Peyer's patch (tissue), 4 donors: Measurements from ENCODE around the gene SHC2. TPM values are rescaled to one million over a fixed set of nuclear protein-coding genes. Genes with fewer than 3 reads are reported as not detected.

Experiments used
- DNase-seq, 3 donors: peaks; one replicate each; pipeline ENCODE4 v3.0.0-alpha.2; 2017 to 2019
- H3K27ac ChIP-seq, 4 donors: fragments of 200-600 bp; sonication (generic); one replicate each; pipeline ENCODE4 v1.5.1; 2016 to 2019
- H3K27me3 ChIP-seq, 2 donors: fragments of 200-600 bp; sonication (generic); one replicate each; pipeline ENCODE4 v1.5.1; 2019
- H3K36me3 ChIP-seq, 3 donors: fragments of 200-600 bp; sonication (generic); one replicate each; pipeline ENCODE4 v1.5.1; 2016 to 2019
- H3K4me1 ChIP-seq, 4 donors: fragments of 200-600 bp; sonication (generic); one replicate each; pipeline ENCODE4 v1.5.1; 2016 to 2019
- H3K4me3 ChIP-seq, 4 donors: fragments of 200-600 bp; sonication (generic); 1 replicate in 3 of 4; 2 replicates in 1 of 4; pipeline ENCODE4 v1.5.1; 2016 to 2019; ENCODE audit warnings: mild to moderate bottlenecking in 1 of 4
- H3K9me3 ChIP-seq, 4 donors: fragments of 200-600 bp; sonication (generic); one replicate each; pipeline ENCODE4 v1.5.1; 2016 to 2019; ENCODE audit warnings: mild to moderate bottlenecking in 1 of 4
- POLR2A ChIP-seq, 2 donors: fragments of 450-650 bp; IDR thresholded peaks; one replicate each; pipeline ENCODE4 v1.5.1; 2017; ENCODE audit warnings: antibody characterized with exemption in 2 of 2, mild to moderate bottlenecking in 2 of 2, moderate library complexity in 2 of 2
- total RNA-seq, 4 donors: library from RNA; depleted of rRNA; stranded (reverse); fragments of >200 nt; gene quantifications; one replicate each; pipeline ENCODE4 v1.1.0, GENCODE V29; 2016
- TF ChIP-seq, protein P1 (sequence below), 6 experiments: fragments of 450-650 bp in 4 of 6; fragments of 200-600 bp in 2 of 6; sonication (generic) in 1 of 6; IDR thresholded peaks; one replicate each; pipeline ENCODE4 v1.5.1; 2017 to 2019; ENCODE audit warnings: antibody characterized with exemption in 6 of 6, mild to moderate bottlenecking in 3 of 6, moderate library complexity in 1 of 6

The SHC2 gene
- total RNA-seq, 4 donors from 2014 or later = 9.5 to 33.0 (median 18.3) TPM

DNA sequence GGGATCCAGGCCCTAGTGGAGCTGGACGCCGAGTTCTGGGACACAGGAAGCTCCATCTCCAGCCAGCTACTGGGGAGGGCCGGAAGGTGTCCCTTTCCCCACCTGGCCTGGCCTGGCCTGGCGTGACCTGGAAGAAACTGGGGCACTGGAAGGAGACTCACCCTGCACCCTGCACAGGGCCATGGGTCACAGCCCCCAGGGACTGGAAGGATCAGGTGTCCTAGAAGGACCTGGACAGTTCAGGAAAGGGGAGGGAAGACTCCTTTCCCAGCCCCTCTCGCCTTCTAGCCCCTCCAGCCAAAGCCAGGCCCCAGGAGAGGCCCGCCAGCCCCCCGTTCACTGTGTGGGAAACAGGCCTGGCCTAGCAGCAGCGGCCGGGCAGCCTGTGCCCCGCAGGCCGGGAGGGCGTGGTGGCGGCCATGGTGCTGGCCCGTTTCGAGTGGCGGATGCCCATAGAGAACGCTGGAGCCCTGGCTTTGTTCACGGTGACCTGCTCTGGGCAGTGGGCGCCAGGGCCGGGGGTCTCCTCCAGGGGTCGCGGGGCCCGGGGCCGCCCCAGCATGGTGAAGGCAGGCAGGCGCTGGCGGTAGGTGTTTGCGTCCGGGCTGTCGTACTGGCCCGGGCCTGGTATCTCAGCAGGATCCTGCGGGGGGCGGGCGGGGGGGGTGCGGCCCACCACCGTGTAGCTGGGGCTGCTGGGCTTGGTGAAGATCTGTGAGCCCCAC is 2.8 kb upstream of the SHC2 start:
- no peak for DNase-seq
- TF ChIP-seq, protein P1, sequence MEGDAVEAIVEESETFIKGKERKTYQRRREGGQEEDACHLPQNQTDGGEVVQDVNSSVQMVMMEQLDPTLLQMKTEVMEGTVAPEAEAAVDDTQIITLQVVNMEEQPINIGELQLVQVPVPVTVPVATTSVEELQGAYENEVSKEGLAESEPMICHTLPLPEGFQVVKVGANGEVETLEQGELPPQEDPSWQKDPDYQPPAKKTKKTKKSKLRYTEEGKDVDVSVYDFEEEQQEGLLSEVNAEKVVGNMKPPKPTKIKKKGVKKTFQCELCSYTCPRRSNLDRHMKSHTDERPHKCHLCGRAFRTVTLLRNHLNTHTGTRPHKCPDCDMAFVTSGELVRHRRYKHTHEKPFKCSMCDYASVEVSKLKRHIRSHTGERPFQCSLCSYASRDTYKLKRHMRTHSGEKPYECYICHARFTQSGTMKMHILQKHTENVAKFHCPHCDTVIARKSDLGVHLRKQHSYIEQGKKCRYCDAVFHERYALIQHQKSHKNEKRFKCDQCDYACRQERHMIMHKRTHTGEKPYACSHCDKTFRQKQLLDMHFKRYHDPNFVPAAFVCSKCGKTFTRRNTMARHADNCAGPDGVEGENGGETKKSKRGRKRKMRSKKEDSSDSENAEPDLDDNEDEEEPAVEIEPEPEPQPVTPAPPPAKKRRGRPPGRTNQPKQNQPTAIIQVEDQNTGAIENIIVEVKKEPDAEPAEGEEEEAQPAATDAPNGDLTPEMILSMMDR (IDR thresholded peaks at IDR 0.05) = no peak
- TF ChIP-seq POLR2A (IDR thresholded peaks at IDR 0.05) = no peak
- Histone ChIP-seq H3K27me3 (peaks cover 0 to 6% of the 10 kb centered on the region in 2 donors), H3K27ac (no peak overlapping the region), H3K36me3 (no peaks in the 10 kb centered on the region), H3K4me1 (peaks cover 3 to 14% (median 11%) of the 10 kb centered on the region in 4 donors), H3K4me3 (no peak overlapping the region), H3K9me3 (no peaks in the 10 kb centered on the region)

DNA sequence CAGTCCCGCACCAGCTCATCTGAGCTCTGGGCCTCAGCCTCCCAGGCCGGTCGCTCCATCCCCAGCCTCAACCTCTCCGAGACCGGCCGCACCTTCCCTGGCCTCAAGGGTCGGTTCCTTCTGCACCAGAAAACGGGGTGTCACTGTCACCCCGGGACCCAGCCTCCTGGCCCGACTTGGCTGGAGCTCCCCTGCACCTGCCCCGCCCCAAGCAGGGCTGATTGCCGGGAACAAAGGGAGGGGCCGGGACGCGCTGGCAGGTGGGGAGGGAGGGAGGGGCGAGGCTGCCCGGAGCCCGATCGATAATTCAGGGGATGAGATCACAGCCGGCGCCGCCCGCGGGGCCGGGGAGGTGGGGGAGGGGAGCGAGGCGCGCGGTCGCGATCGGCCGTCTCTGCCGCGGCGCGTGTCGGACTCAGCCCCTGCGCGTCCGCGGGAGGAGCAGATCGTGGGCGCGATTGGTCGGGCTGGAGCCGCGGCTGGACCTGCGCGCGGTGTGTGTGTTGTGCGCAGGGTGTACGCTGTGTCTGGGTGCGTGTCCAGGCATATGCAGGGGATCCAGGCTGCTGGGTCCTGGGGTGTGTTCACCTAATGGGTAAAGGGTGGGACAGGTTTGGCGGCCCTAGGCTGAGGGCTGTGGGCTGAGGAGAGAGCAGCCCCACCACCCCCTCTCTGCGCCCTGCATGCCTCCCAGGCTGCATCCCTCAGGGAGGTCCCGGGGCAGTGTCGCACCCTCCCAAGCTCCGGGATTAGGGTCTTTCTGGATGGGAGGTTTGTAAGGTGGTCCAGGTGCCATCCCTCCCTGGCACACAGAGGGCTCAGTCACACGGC is 1.1 kb upstream of the SHC2 start:
- peak in 1 of 2 donors; percentile 57 for TF ChIP-seq POLR2A (IDR thresholded peaks at IDR 0.05)
- TF ChIP-seq, protein P1 (IDR thresholded peaks at IDR 0.05) = no peak
- Histone ChIP-seq H3K36me3 (no peaks in the 10 kb centered on the region), H3K4me1 (peaks cover 3 to 14% (median 11%) of the 10 kb centered on the region in 4 donors), H3K27me3 (peaks cover 0 to 6% of the 10 kb centered on the region in 2 donors), H3K4me3 (peak overlapping the region in 3 of 4 donors; percentile 41 to 79 (median 41)), H3K9me3 (no peaks in the 10 kb centered on the region), H3K27ac (peak overlapping the region in 1 of 4 donors; percentile 81)
- peak in 2 of 3 donors; percentile 71 to 80 for DNase-seq

DNA sequence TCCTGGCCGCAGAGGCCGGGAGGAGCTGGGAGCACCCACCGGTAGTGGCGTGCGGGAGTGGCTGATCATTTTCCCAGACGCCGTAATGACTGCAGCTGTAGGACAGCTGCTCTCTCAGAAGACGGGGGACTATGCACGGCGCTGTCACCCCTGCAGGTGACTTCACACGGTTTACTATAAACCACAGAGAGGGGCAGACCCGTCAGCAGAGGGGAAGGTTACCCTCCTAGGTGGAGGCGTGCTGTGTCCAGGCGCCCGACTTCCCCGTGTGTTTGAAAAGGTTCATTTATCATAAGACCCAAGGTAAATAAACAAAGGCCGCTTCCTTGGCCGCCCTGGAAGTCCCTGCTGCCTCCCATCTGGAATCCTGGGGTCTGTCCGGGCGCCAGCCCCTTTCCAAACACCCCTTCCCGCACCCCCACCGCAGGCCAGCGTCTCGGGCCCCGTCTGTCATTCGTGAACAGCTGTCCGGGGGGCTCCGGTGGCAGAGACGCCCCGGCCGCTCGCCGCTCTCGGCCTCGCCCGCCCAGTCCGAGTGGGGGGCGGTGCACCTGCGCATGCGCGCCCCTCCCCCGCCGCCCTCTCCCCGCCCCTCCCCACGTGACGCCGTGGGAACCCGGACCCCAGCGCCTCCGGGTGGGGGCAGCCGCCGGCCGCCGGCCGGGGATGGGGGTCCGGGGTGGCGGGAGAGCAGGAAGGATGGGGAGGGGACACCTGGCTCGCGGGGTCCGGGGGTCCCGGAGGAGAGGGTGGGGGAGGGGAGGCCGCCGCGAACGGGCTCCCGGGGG is 915 bp downstream of the SHC2 start:
- H3K27me3 ChIP-seq = peaks cover 0 to 6% of the 10 kb centered on the region in 2 donors
- peak; percentile 35 to 37 for TF ChIP-seq POLR2A (IDR thresholded peaks at IDR 0.05)
- TF ChIP-seq, protein P1 (IDR thresholded peaks at IDR 0.05) = peak in 1 of 6 experiments; percentile 4
- DNase-seq = peak in 2 of 3 donors; percentile 56 to 77
- H3K27ac ChIP-seq = peak overlapping the region; percentile 42 to 84 (median 75)
- peak overlapping the region; percentile 41 to 82 (median 62) for H3K4me3 ChIP-seq
- no peaks in the 10 kb centered on the region for H3K36me3 ChIP-seq
- H3K9me3 ChIP-seq = no peaks in the 10 kb centered on the region
- H3K4me1 ChIP-seq = peaks cover 3 to 14% (median 11%) of the 10 kb centered on the region in 4 donors

DNA sequence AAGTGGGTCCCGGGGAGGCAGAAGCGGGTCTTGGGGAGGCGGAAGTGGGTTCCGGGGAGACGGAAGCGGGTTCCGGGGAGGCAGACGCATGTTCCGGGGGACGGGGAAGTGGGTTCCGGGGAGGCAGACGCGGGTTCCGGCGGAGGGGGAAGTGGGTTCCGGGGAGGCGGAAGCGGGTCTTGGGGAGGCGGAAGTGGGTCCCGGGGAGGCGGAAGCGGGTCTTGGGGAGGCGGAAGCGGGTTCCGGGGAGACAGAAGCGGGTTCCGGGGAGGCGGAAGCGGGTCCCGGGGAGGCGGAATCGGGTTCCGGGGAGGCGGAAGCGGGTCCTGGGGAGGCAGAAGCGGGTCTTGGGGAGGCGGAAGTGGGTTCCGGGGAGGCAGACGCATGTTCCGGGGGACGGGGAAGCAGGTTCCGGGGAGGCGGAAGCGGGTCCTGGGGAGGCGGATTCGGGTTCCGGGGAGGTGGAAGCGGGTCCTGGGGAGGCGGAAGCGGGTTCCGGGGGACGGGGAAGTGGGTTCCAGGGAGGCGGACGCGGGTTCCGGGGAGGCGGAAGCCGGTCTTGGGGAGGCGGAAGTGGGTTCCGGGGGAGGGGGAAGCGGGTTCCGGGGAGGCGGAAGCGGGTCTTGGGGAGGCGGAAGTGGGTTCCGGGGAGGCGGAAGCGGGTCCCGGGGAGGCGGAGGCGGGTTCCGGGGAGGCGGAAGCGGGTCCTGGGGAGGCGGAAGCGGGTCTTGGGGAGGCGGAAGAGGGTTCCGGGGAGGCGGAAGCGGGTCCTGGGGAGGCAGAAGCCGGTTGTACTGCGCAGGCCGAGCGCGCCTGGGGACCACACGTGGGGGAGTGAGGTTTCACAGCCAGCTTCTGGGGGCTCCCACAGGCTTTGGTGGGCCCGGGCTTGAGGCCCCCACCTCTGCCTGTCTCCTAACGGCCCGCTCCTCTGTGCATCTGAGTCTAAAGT is 2.5 kb downstream of the SHC2 start:
- no peak overlapping the region for H3K4me3 ChIP-seq
- no peaks in the 10 kb centered on the region for H3K36me3 ChIP-seq
- H3K4me1 ChIP-seq = peaks cover 3 to 14% (median 11%) of the 10 kb centered on the region in 4 donors
- no peak for DNase-seq
- TF ChIP-seq, protein P1 (IDR thresholded peaks at IDR 0.05) = no peak
- TF ChIP-seq POLR2A (IDR thresholded peaks at IDR 0.05) = no peak
- no peaks in the 10 kb centered on the region for H3K9me3 ChIP-seq
- H3K27ac ChIP-seq = no peak overlapping the region
- peaks cover 0 to 6% of the 10 kb centered on the region in 2 donors for H3K27me3 ChIP-seq
